ENCODE results near the gene INHA. TPM values are rescaled to one million over a fixed set of nuclear protein-coding genes. Genes with fewer than 3 reads are reported as not detected.
A peak's percentile ranks its signal among the peaks of the same experiment; 100 is the strongest.

Gene INHA
- total RNA-seq, 1 experiment from 2014 or later: 0.31 TPM

- Histone ChIP-seq H4K8ac (replicated peaks; ENCODE audit: insufficient read length, low read depth, low read length) (no peak overlapping the region), H3T11ph (ENCODE audit: low read length) (no peak overlapping the region), H2BK12ac (ENCODE audit: insufficient read length, low read depth, low read length) (no peak overlapping the region), H3K56ac (ENCODE audit: insufficient read length, low read depth, low read length) (no peak overlapping the region), H3K9me3 (ENCODE audit: control insufficient read depth, low read depth, low read length) (no peaks in the 10 kb centered on the region), H3K14ac (ENCODE audit: insufficient read depth, low read length) (no peak overlapping the region), H2BK20ac (ENCODE audit: low read depth, low read length, poor library complexity, severe bottlenecking) (no peak overlapping the region), H4K20me1 (ENCODE audit: control insufficient read depth, insufficient read depth, insufficient read length) (no peaks in the 10 kb centered on the region), H3K27ac (ENCODE audit: insufficient read length, low read depth, low read length) (no peak overlapping the region), H3K4me2 (ENCODE audit: insufficient read depth, insufficient read length, low read length) (no peak overlapping the region), H3K79me1 (ENCODE audit: insufficient read depth, low read depth, low read length, poor library complexity, severe bottlenecking) (no peaks in the 10 kb centered on the region), H3K79me2 (ENCODE audit: insufficient read depth, low read length) (no peaks in the 10 kb centered on the region), H3K4ac (ENCODE audit: low read depth, low read length) (no peak overlapping the region), H3K4me1 (ENCODE audit: insufficient read depth, low read length) (peaks cover 5% of the 10 kb centered on the region; the same call in 1 of the 2 replicates), H2AK5ac (ENCODE audit: insufficient read length, low read length) (no peak overlapping the region), H4K5ac (ENCODE audit: insufficient read length, low read depth, low read length) (no peak overlapping the region), H2BK15ac (ENCODE audit: low read depth, low read length) (no peak overlapping the region), H3K9ac (ENCODE audit: extremely low read depth, insufficient read length, low read length) (no peak overlapping the region), H4K91ac (ENCODE audit: insufficient read length, low read depth, low read length) (no peak overlapping the region), H3K27me3 (ENCODE audit: insufficient read depth, low read length) (no peaks in the 10 kb centered on the region; the same call in 1 of the 2 replicates), H2BK5ac (ENCODE audit: insufficient read length, low read length) (no peak overlapping the region), H3K18ac (ENCODE audit: insufficient read length, low read depth, low read length) (no peak overlapping the region), H3K23me2 (ENCODE audit: insufficient read length, low read depth, low read length, poor library complexity, severe bottlenecking) (peaks cover 7% of the 10 kb centered on the region), H2AFZ (ENCODE audit: low read length) (no peak overlapping the region), H2BK120ac (ENCODE audit: low read depth, low read length, poor library complexity, severe bottlenecking) (no peak overlapping the region), H3K23ac (ENCODE audit: insufficient read length, low read depth, low read length) (no peak overlapping the region)
- no peak for DNase-seq
- Mint-ChIP-seq H3K9me3 (no peaks in the 10 kb centered on the region; a peak in 1 of 5 replicates), H3K27me3 (ENCODE audit: low read depth) (peaks cover 20% of the 10 kb centered on the region), H3K36me3 (ENCODE audit: insufficient read depth in 1 of 3, low read depth in 3 of 3) (peaks cover 15 to 18% (median 17%) of the 10 kb centered on the region in 3 experiments), H3K4me3 (peak overlapping the region in 1 of 2 experiments; percentile 39; a peak in 2 of 5 replicates), H3K4me1 (peaks cover 48 to 63% of the 10 kb centered on the region in 2 experiments), H3K27ac (no peak overlapping the region)
- TF ChIP-seq, protein P1, sequence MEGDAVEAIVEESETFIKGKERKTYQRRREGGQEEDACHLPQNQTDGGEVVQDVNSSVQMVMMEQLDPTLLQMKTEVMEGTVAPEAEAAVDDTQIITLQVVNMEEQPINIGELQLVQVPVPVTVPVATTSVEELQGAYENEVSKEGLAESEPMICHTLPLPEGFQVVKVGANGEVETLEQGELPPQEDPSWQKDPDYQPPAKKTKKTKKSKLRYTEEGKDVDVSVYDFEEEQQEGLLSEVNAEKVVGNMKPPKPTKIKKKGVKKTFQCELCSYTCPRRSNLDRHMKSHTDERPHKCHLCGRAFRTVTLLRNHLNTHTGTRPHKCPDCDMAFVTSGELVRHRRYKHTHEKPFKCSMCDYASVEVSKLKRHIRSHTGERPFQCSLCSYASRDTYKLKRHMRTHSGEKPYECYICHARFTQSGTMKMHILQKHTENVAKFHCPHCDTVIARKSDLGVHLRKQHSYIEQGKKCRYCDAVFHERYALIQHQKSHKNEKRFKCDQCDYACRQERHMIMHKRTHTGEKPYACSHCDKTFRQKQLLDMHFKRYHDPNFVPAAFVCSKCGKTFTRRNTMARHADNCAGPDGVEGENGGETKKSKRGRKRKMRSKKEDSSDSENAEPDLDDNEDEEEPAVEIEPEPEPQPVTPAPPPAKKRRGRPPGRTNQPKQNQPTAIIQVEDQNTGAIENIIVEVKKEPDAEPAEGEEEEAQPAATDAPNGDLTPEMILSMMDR (conservative IDR thresholded peaks at IDR 0.05): no peak
- no CpG with 5 or more reads among the region's 5 CpGs for WGBS (ENCODE audit: extremely low coverage, insufficient read length, low lambda C conversion rate)
Measured at GRCh38 chr2:219573166-219573565, 1.1 kb downstream of the INHA start.
